Right renal cortex interstitium (tissue), 3 donors: ENCODE results near the gene SLC38A6. TPM values are rescaled to one million over a fixed set of nuclear protein-coding genes. Genes with fewer than 3 reads are reported as not detected.
A peak's percentile ranks its signal among the peaks of the same experiment; 100 is the strongest.

Source experiments
- DNase-seq, 3 donors: peaks; one replicate each; pipeline ENCODE4 v3.0.0-alpha.2; 2013; ENCODE audit warnings: low read depth in 3 of 3, low spot score in 2 of 3
- polyA plus RNA-seq, 3 donors: library from polyadenylated mRNA; unstranded; fragments of 120-200 nt; gene quantifications; one replicate each; pipeline ENCODE4 v1.2.1, GENCODE V29; 2013; ENCODE audit not compliant: insufficient read length in 3 of 3

SLC38A6 gene
- polyA plus RNA-seq, 3 donors = 20.4 to 21.8 (median 21.6) TPM

DNA sequence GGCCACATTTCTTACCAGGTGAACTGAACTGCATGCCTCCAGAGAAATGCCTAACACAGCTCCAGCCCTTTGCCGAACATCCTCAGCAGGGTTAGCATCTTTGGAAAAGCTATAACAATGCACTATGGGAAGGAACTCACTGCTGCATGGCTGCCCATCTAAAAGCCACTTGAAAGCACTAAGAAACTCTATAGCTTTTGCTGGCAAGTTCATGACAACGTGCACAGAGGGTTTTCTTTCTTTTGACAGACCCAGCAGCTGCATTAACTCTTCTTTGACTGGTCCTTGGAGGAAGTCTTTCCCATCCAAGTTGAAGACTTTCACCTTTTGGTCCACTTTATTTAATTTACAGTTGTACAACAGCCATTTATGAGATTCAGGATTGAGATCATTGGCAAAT, 5.5 kb upstream of the SLC38A6 start:
- no peak for DNase-seq

DNA sequence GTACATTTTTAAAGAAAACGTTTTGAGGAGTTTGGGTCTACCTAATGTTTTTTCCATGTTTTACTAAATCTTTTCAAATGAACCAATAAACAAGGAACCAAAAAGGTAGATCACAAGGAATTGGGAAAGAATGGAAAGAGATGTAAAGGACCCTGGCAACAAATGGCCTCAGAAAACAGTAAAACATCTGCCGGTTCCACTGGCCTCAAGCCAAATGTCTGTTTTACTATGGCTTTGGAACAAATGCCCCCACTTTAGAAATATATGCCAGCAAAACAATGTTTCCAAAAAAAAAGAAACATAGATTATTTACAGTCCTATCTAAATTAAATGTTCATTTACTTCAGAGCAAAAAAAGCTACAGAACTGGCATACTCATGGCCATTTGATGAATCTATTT, 3.2 kb upstream of the SLC38A6 start:
- no peak for DNase-seq

- DNase-seq = no peak
Observed at GRCh38 chr14:60981633-60982455, 799 bp downstream of the SLC38A6 start.

- no peak for DNase-seq
Observed at GRCh38 chr14:60984196-60984595, 3.2 kb downstream of the SLC38A6 start.

GRCh38 chr14:60986500-60986899, 5.5 kb downstream of the SLC38A6 start:
- DNase-seq = no peak

DNA sequence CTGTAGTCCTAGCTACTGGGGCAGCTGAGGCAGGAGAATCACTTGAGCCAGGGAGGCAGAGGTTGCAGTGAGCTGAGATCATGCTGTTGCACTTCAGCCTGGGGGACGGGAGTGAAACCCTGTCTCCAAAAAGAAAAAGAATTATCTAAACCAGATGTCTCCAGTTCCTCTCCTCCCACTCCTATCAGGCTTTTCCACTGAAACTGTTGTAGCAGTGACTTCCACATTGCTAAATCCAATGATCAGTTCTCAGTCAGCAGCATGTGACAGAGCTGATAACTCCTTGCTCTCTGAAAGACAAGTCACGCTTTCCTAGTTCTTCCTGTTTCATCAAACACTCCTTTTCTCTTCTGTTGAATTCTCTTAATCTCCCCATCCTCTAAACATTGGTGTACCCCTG, 8.6 kb downstream of the SLC38A6 start:
- no peak for DNase-seq

DNA sequence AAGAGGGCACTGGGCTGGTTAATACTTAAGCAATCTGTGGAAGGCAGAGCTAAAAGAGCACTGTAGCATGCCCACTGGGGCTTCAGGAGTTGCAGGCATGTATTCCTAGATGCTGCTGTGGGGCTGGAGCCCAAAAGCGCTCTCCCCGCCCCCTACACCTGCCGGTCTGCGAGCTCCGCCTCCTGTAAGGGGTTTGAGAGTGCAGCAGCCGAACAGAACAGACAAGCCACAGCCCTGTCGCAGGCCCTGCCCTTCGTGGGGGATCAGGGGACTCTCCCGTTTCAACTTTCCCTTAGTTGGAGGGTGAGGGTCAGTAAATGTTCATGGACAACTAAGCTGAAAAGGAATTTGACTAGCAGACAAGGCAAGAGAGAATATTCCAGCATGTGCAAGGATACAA, 17.6 kb downstream of the SLC38A6 start:
- DNase-seq = no peak

DNA sequence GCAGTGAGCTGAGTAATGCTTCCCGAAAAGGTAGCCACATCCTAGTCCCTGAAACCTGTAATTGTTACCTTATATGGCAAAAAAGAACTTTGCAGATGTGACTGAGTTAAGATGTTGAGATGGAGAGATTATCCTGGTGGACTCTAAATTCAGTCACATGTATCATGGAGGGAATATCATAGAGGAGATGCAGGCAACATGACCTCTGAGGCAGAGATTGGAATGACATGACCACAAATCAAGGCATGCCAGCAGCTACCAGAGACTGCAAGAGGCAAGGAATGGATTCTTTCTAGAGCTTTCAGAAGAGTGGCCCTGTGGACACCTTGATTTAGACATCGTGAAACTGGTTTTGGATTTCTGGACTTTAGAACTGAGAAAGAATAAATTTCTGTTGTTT, 18.5 kb downstream of the SLC38A6 start:
- no peak for DNase-seq

- no peak for DNase-seq
Observed at GRCh38 chr14:61003571-61003970, 22.5 kb downstream of the SLC38A6 start.

DNA sequence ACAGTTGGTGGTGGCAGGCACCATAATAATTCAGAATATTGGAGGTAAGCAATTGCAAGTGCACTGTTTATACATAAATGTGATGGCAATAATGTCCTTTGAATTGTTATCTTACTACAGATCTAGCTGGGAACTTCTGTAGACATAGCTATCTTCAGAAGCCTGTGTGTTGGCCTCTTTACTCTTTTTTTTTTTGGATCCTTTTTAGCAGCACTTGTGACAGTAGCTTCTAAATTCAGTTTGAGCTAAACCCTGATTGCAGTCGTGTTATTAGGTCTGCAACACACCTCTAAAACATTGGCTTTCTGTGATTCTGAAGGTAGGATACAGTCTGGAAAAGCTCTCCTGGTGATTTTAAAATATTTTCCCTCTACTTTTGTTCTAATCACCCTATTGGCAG, 38.5 kb downstream of the SLC38A6 start:
- DNase-seq = no peak

GRCh38 chr14:61025251-61026223, 44.5 kb downstream of the SLC38A6 start:
- DNase-seq = peak; percentile 20 to 44 (median 39)

DNA sequence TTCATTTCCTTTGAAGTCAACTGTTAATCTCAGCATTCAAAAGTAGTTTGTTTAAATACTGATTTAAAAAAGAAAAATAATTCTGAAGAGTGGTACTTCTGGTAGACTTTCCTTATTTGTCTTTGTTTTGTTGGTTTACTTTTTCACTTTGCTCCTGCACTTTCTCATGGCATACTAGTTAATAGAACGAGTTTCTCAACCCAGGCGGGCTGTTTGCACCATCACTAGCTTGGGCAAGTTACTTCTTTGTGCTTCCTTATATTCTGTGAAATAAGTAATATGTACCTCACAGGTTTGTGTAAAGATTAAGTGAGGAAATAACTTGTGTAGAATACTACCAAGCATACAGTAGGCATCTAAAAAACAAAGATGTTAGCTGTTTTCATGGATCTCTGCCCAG, 45.5 kb downstream of the SLC38A6 start:
- DNase-seq = no peak

DNA sequence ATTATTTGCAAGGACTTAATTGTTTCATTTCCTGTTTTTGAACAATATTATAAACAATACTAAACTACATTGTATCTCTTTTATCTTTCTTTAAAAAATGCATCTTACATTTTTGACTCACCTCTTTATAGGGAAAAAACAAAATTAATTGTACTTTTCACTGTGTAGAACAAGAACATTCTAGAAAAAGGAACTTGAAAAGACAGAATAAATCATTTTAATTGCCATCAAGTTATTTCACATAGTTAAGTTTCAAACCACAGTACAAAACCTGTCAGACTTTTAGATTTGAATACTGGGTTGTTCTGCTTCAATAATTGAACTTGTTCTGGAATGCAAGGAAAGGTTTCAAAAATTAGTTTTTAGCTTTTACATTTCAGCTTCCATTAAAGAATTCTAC, 50.0 kb downstream of the SLC38A6 start:
- no peak for DNase-seq

GRCh38 chr14:61033054-61033453, 52.0 kb downstream of the SLC38A6 start:
- DNase-seq = no peak

- DNase-seq = no peak
Observed at GRCh38 chr14:61033855-61034254, 52.8 kb downstream of the SLC38A6 start.

DNA sequence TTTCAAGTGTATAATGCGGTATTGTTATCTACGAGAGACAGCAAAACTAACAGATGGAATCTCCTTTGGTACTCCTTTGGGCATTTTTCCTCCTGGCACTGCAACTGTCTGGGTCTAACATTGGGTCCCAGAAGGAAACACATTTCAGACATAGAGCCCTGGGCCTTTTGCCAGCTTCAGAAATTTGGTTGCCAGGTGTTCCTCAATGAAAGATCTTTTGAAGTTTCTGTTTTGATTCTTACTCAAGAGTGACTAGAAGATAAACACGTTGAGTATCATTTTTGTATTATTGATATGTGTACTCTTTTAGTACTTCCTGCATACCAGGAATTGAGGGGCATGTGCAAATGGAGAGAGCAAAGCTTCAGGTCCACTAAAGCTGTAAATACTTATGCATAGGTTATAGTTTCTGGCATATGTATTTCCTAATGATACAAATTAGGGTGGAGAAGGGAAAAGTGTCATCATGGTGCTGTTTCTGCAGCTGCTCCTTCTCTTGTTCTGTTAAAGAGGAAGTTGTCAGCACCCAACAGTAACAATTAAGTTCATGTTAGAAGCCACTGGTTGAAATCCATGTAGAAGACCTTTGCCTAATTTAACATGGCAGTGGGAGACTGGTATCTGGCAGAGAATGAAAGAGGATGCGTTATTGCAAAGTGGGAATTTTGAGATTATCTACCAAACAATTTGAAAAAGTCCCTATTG, 53.5 kb downstream of the SLC38A6 start:
- no peak for DNase-seq

DNA sequence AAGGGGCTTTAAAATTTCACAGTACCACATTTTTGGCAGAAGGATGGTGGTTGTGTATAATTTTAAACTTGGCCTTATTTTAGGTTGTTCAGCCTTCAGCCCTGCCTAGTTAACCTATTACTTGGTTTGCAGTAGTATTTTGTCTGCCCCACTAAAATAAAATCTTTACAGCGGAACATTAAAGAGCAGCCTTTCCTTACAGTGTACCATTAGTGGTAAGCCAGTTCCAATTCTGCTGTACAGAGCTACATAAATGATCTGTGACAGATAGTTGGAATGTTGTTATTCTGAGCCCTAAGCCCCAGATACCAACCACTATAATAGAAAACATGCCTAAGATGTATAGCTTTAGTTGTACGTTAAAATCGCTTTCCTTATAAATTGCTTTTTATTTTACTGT, 56.2 kb downstream of the SLC38A6 start:
- DNase-seq = no peak

- DNase-seq = no peak
Observed at GRCh38 chr14:61041704-61042103, 60.7 kb downstream of the SLC38A6 start.

DNA sequence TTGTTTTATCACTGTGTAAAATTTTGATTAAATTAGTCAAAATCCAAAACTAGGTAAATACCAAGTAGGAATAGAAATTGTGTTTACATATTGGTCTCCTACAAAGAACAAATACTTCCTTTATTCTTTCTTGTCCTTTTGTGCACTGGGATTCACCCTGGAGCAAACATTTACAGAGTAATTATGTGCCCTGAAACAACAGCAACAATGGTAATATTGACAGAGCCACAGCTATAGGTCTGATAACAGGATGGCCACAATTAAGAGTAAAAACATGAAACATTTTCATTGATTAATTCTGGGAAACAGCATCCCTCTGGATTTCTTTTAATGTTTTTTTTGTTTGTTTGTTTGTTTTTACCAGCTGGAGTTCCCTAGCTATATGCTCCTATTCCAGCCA, 61.2 kb downstream of the SLC38A6 start:
- DNase-seq = no peak

GRCh38 chr14:61043506-61043905, 62.5 kb downstream of the SLC38A6 start:
- DNase-seq = no peak

DNA sequence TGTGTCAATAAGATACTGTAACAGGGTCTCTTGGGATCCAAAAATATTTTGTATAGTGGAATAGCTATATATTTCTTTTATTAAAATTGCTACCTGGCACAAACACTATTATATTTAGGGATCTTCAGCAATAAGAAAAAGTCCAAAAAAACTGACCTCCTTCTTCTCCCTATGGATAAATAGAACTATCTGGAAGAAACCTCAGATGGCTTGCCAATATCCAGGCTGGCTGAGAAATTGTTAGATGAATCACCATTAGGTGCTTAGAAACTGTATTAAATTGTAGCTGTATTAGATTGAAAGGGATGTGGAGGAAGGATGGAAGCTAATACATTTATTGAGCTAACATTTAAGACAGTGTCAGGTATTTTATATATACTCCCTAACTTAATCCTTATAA, 66.0 kb downstream of the SLC38A6 start:
- DNase-seq = no peak
